BJ (cell line): Measurements from ENCODE around the gene MTO1. TPM values are rescaled to one million over a fixed set of nuclear protein-coding genes. Genes with fewer than 3 reads are reported as not detected.

Experiments used
- CTCF ChIA-PET: fragments of 350-600 bp; formaldehyde crosslinking; extraction: SDS; loops from one replicate; lab custom pipeline; 2021; ENCODE audit warnings: antibody characterized with exemption, inconsistent platforms; lab: Yijun Ruan, JAX
- POLR2A ChIA-PET: fragments of 300-600 bp; sonication (Branson Sonifier 250); formaldehyde crosslinking; extraction: SDS; loops from one replicate; lab custom pipeline; 2021; ENCODE audit warnings: antibody characterized with exemption; lab: Charles Lee
- DNase-seq: peaks from one replicate; pipeline ENCODE4 v3.0.0-alpha.2; 2011; ENCODE audit warnings: low read depth
- H3K27me3 ChIP-seq: 2 replicates; pipeline ENCODE4 v1.6.0; 2011; ENCODE audit warnings: low read length; ENCODE audit not compliant: control insufficient read depth, insufficient read depth
- H3K36me3 ChIP-seq: 2 replicates; pipeline ENCODE4 v1.5.1; 2011; ENCODE audit warnings: low read length; ENCODE audit not compliant: control insufficient read depth, insufficient read depth
- H3K4me3 ChIP-seq: 2 replicates; pipeline ENCODE4 v1.5.1; 2011; ENCODE audit warnings: low read depth, mild to moderate bottlenecking, control low read depth, low read length
- polyA plus RNA-seq: library from polyadenylated mRNA; depleted of rRNA; stranded (reverse); fragments of >200 nt; gene quantifications from 2 replicates; pipeline ENCODE4 v1.2.3, GENCODE V29; 2011
- TF ChIP-seq, protein P1 (sequence below): IDR thresholded peaks from 2 replicates; pipeline ENCODE4 v1.5.1; 2011; ENCODE audit warnings: low read depth, mild to moderate bottlenecking, control low read depth, inconsistent platforms, low read length, moderate library complexity; ENCODE audit not compliant: insufficient read depth

The MTO1 gene
- polyA plus RNA-seq, 1 experiment = 17.7 TPM

DNA sequence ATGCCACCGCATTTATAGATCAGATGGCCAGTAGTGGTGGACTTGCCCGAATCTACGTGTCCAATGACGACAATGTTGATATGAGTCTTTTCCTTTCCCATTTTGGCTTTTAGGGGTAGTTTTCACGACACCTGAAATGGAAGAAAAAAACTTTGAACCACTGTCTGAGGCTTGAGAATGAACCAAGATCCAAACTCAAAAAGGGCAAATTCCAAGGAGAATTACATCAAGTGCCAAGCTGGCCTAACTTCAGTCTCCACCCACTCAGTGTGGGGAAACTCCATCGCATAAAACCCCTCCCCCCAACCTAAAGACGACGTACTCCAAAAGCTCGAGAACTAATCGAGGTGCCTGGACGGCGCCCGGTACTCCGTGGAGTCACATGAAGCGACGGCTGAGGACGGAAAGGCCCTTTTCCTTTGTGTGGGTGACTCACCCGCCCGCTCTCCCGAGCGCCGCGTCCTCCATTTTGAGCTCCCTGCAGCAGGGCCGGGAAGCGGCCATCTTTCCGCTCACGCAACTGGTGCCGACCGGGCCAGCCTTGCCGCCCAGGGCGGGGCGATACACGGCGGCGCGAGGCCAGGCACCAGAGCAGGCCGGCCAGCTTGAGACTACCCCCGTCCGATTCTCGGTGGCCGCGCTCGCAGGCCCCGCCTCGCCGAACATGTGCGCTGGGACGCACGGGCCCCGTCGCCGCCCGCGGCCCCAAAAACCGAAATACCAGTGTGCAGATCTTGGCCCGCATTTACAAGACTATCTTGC is 58.6 kb downstream of the MTO1 start:
- peaks cover 25% of the 10 kb centered on the region for H3K36me3 ChIP-seq
- no peak for DNase-seq
- CTCF ChIA-PET = interaction anchor here (0.9 to 5.4 kb wide), 3 partner anchors 46 to 92 kb away, joined by 4 to 43 read pairs (median 22); no protein-coding TSS in a partner anchor
- POLR2A ChIA-PET = interaction anchor here (0.6 to 2.6 kb wide), 8 partner anchors 46 to 1761 kb away, joined by 3 to 34 read pairs (median 4); partner anchors contain the start of gene SLC17A5
- TF ChIP-seq, protein P1, sequence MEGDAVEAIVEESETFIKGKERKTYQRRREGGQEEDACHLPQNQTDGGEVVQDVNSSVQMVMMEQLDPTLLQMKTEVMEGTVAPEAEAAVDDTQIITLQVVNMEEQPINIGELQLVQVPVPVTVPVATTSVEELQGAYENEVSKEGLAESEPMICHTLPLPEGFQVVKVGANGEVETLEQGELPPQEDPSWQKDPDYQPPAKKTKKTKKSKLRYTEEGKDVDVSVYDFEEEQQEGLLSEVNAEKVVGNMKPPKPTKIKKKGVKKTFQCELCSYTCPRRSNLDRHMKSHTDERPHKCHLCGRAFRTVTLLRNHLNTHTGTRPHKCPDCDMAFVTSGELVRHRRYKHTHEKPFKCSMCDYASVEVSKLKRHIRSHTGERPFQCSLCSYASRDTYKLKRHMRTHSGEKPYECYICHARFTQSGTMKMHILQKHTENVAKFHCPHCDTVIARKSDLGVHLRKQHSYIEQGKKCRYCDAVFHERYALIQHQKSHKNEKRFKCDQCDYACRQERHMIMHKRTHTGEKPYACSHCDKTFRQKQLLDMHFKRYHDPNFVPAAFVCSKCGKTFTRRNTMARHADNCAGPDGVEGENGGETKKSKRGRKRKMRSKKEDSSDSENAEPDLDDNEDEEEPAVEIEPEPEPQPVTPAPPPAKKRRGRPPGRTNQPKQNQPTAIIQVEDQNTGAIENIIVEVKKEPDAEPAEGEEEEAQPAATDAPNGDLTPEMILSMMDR = no peak
- no peaks in the 10 kb centered on the region for H3K27me3 ChIP-seq
- H3K4me3 ChIP-seq = peak overlapping the region; percentile 96

DNA sequence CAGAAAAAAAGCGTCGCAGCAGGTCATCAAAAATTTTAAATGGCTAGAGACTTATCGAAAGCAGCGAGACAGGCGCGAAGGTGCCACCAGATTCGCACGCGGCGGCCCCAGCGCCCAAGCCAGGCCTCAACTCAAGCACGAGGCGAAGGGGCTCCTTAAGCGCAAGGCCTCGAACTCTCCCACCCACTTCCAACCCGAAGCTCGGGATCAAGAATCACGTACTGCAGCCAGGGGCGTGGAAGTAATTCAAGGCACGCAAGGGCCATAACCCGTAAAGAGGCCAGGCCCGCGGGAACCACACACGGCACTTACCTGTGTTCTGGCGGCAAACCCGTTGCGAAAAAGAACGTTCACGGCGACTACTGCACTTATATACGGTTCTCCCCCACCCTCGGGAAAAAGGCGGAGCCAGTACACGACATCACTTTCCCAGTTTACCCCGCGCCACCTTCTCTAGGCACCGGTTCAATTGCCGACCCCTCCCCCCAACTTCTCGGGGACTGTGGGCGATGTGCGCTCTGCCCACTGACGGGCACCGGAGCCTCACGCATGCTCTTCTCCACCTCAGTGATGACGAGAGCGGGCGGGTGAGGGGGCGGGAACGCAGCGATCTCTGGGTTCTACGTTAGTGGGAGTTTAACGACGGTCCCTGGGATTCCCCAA is 59.3 kb downstream of the MTO1 start, which contains the start of gene EEF1A1:
Gene EEF1A1 (minus strand): TSS at position 345 of the 663 bp plus-strand sequence. CDS start 1,006 bp downstream, outside the sequence.
- peak; percentile 96 for DNase-seq
- peaks cover 22% of the 10 kb centered on the region for H3K36me3 ChIP-seq
- H3K4me3 ChIP-seq = peak within 1 kb of the TSS; percentile 96
- no peaks in the 10 kb centered on the region for H3K27me3 ChIP-seq
- CTCF ChIA-PET = interaction anchor here (0.7 to 5.4 kb wide), 5 partner anchors 28 to 463 kb away, joined by 3 to 43 read pairs (median 5); no protein-coding TSS in a partner anchor
- POLR2A ChIA-PET = interaction anchor here (0.6 to 2.6 kb wide), 8 partner anchors 8 to 127 kb away, joined by 3 to 34 read pairs (median 5); no protein-coding TSS in a partner anchor
- TF ChIP-seq, protein P1 = no peak

DNA sequence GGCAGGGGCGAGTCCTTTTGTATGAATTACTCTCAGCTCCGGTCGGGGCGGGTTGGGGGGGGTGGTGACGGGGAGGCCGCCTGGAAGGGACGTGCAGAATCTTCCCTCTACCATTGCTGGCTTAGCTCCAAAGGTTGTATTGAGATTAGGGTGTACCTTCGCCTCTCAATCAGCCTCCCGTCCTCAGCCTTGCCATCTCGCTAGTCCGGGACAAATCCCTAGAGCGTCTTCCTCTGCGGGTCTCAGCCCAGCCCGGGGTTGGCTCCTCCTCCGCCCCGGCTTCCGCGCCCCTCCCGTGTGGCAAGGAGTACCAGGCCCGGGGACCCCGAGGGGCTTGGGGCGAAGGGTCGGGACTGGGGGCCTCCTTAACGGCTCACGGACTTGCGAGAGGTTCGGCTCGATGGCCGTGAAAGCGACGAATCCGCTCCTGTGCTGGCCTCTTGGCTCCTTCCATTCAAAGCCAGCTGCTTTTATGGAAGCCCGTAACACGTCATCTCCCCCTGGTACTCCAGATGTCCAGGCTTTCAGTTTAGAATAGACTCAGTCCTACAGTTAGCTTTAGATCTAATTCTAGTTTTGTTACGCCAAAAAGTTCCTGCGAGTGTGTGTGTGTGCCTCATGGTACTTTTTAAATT is 59.9 kb downstream of the MTO1 start:
- ChIA-PET CTCF (interaction anchor here (0.7 to 5.4 kb wide), 6 partner anchors 27 to 463 kb away, joined by 3 to 43 read pairs (median 4); no protein-coding TSS in a partner anchor), POLR2A (interaction anchor here (0.5 to 2.6 kb wide), 8 partner anchors 9 to 125 kb away, joined by 3 to 34 read pairs (median 5); partner anchors contain the start of gene MTO1)
- TF ChIP-seq, protein P1 = no peak
- Histone ChIP-seq H3K36me3 (peaks cover 18% of the 10 kb centered on the region), H3K27me3 (no peaks in the 10 kb centered on the region), H3K4me3 (peak overlapping the region; percentile 53)
- peak; percentile 46 for DNase-seq

DNA sequence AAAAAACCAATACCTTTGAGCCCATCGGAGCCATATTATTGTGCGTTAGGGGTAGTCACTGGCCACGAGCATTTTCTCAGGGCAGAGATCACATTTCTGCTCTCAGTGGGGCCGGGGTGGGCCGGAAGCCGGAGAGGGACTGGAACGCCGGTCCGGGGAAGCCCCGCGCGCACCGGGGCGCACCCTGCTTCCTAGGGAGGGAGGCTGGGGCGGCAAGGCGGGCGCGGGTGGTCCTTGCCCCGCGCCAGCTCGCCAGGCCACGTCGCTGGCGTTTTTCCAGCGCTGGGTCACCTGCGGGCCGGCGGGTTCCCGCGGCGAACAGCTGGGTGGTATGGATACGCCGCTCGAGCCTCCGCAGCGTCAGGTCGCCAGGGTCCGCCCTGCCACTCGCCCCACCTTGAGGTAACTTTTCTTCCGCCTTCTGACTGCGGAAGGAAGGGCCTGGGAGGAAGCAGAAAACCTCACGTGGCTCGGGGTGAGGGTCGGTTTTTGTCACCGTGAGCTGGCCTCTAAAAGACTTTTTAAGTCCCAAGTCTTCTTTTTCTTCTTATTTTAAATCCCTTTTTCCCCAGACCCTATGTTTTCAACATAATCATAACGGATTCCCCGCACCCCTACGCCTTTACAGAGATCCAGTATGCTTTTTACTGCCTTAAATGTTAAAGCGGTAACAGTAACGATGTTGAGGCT is 62.0 kb downstream of the MTO1 start:
- CTCF ChIA-PET = interaction anchor here (1.1 kb wide), 1 partner anchor 14 kb away, joined by 4 read pairs; no protein-coding TSS in a partner anchor
- TF ChIP-seq, protein P1 = no peak
- Histone ChIP-seq H3K36me3 (peaks cover 11% of the 10 kb centered on the region), H3K4me3 (peak overlapping the region; percentile 53), H3K27me3 (no peaks in the 10 kb centered on the region)
- POLR2A ChIA-PET = interaction anchor here (0.6 kb wide), 1 partner anchor 137 kb away, joined by 11 read pairs; no protein-coding TSS in a partner anchor
- no peak for DNase-seq
